IMR-90 (cell line): ENCODE data around the gene KRTAP19-6. TPM values are rescaled to one million over a fixed set of nuclear protein-coding genes. Genes with fewer than 3 reads are reported as not detected.

ENCODE experiments used
- ATAC-seq: fragments of 200-7000 bp; cut with Tn5 transposase; 2 replicates; pipeline ENCODE4 v1.9.1; 2020; ENCODE audit warnings: low read depth, mild to moderate bottlenecking, moderate library complexity
- BruUV-seq: library from RNA; stranded (reverse); fragments of 400-500 nt; replicated peaks from 2 replicates; lab custom pipeline; 2021; lab: Mats Ljungman, UMichigan
- CTCF ChIA-PET: fragments of 300-600 bp; formaldehyde crosslinking; extraction: SDS; loops from one replicate; lab custom pipeline; 2021; ENCODE audit warnings: antibody characterized with exemption; lab: Yijun Ruan, JAX
- POLR2A ChIA-PET: fragments of 300-600 bp; sonication (Branson Sonifier 250); formaldehyde crosslinking; loops from one replicate; lab custom pipeline; 2022; ENCODE audit warnings: antibody characterized with exemption; ENCODE audit not compliant: unreplicated experiment; lab: Charles Lee
- DNase-seq: peaks from one replicate; pipeline ENCODE4 v3.0.0; 2013
- H2AFZ ChIP-seq: replicated peaks from 2 replicates; pipeline ENCODE3; 2013; ENCODE audit warnings: low read length, mild to moderate bottlenecking; ENCODE audit not compliant: poor library complexity
- H2AK5ac ChIP-seq: 2 replicates; pipeline ENCODE4 v1.6.1; 2013; ENCODE audit warnings: low read depth, low read length, inconsistent platforms
- H2AK9ac ChIP-seq: replicated peaks from 2 replicates; pipeline ENCODE3; 2013; ENCODE audit warnings: mild to moderate bottlenecking, low read depth, low read length, moderate library complexity; ENCODE audit not compliant: poor library complexity
- H2BK120ac ChIP-seq: 2 replicates; pipeline ENCODE4 v1.6.1; 2013; ENCODE audit warnings: low read depth, low read length, inconsistent platforms
- H2BK15ac ChIP-seq: 3 replicates; pipeline ENCODE4 v1.6.1; 2013; ENCODE audit warnings: low read depth, low read length, inconsistent platforms
- H2BK20ac ChIP-seq: 2 replicates; pipeline ENCODE4 v1.6.1; 2013; ENCODE audit warnings: low read depth, mild to moderate bottlenecking, inconsistent platforms, low read length, moderate library complexity
- H2BK5ac ChIP-seq: 2 replicates; pipeline ENCODE4 v1.6.1; 2013; ENCODE audit warnings: mild to moderate bottlenecking, low read depth, low read length, inconsistent platforms; ENCODE audit not compliant: poor library complexity, severe bottlenecking
- H3K14ac ChIP-seq: replicated peaks from 2 replicates; pipeline ENCODE4 v1.6.1; 2013; ENCODE audit warnings: low read depth, low read length, inconsistent platforms
- H3K18ac ChIP-seq: 2 replicates; pipeline ENCODE4 v1.6.1; 2013; ENCODE audit warnings: low read depth, low read length, control low read depth
- H3K23ac ChIP-seq: 2 replicates; pipeline ENCODE4 v1.6.1; 2013; ENCODE audit warnings: low read depth, low read length, inconsistent platforms
- H3K27ac ChIP-seq: 2 replicates; pipeline ENCODE4 v1.5.1; 2013; ENCODE audit warnings: mild to moderate bottlenecking, control low read depth, low read length; ENCODE audit not compliant: insufficient read depth
- H3K27me3 ChIP-seq: 2 replicates; pipeline ENCODE4 v1.6.1; 2013; ENCODE audit warnings: low read length; ENCODE audit not compliant: control insufficient read depth, insufficient read depth
- H3K36me3 ChIP-seq: 2 replicates; pipeline ENCODE4 v1.6.1; 2013; ENCODE audit warnings: low read length, mixed read lengths; ENCODE audit not compliant: control insufficient read depth, insufficient read depth
- H3K4ac ChIP-seq: 2 replicates; pipeline ENCODE4 v1.6.1; 2013; ENCODE audit warnings: low read depth, low read length, inconsistent platforms
- H3K4me1 ChIP-seq: 2 replicates; pipeline ENCODE4 v1.6.1; 2013; ENCODE audit warnings: low read length, mixed read lengths; ENCODE audit not compliant: control insufficient read depth, insufficient read depth
- H3K4me2 ChIP-seq: 2 replicates; pipeline ENCODE4 v1.6.1; 2013; ENCODE audit warnings: low read depth, mild to moderate bottlenecking, control low read depth, low read length, moderate library complexity
- H3K4me3 ChIP-seq: 2 replicates; pipeline ENCODE4 v1.5.1; 2013; ENCODE audit warnings: low read depth, mild to moderate bottlenecking, control low read depth, low read length, moderate library complexity; ENCODE audit not compliant: insufficient read depth
- H3K56ac ChIP-seq: 2 replicates; pipeline ENCODE4 v1.6.1; 2013; ENCODE audit warnings: low read length, inconsistent platforms; ENCODE audit not compliant: insufficient read depth; ENCODE audit errors: extremely low read depth
- H3K79me1 ChIP-seq, 2 experiments: 2 replicates each; pipeline ENCODE4 v1.6.1; 2013; ENCODE audit warnings: low read length in 2 of 2, inconsistent platforms in 1 of 2, low read depth in 1 of 2
- H3K9ac ChIP-seq: 2 replicates; pipeline ENCODE4 v1.6.1; 2013; ENCODE audit warnings: low read depth, low read length, control low read depth
- H3K9me1 ChIP-seq: 2 replicates; pipeline ENCODE4 v1.6.1; 2013; ENCODE audit warnings: low read length, inconsistent platforms; ENCODE audit not compliant: insufficient read depth
- H3K9me3 ChIP-seq: 2 replicates; pipeline ENCODE4 v1.6.1; 2013; ENCODE audit warnings: low read length; ENCODE audit not compliant: control insufficient read depth, insufficient read depth
- H4K20me1 ChIP-seq: 2 replicates; pipeline ENCODE4 v1.6.1; 2013; ENCODE audit warnings: low read length, inconsistent platforms; ENCODE audit not compliant: insufficient read depth
- H4K5ac ChIP-seq: 2 replicates; pipeline ENCODE4 v1.6.1; 2013; ENCODE audit warnings: mild to moderate bottlenecking, low read depth, low read length, control low read depth
- H4K8ac ChIP-seq, 2 experiments: 2 replicates each; pipeline ENCODE4 v1.6.1; 2013; ENCODE audit warnings: low read depth in 2 of 2, low read length in 2 of 2, control low read depth in 1 of 2, inconsistent platforms in 1 of 2
- H4K91ac ChIP-seq: 2 replicates; pipeline ENCODE4 v1.6.1; 2013; ENCODE audit warnings: low read depth, low read length, inconsistent platforms; ENCODE audit not compliant: insufficient read depth
- BHLHE40 ChIP-seq: fragments of 150-350 bp; IDR thresholded peaks from 2 replicates; pipeline ENCODE4 v1.6.1; 2016; ENCODE audit warnings: mild to moderate bottlenecking, low read depth, low read length
- CEBPB ChIP-seq: IDR thresholded peaks from 2 replicates; pipeline ENCODE4 v1.6.1; 2012; ENCODE audit warnings: low read depth, low read length, improper control_type of control experiment
- CHD1 ChIP-seq: IDR thresholded peaks from 2 replicates; pipeline ENCODE4 v1.6.1; 2012; ENCODE audit warnings: low read depth, low read length, improper control_type of control experiment
- FOS ChIP-seq: fragments of 150-350 bp; IDR thresholded peaks from 2 replicates; pipeline ENCODE4 v1.6.1; 2016; ENCODE audit warnings: low read depth, low read length
- MAFK ChIP-seq: IDR thresholded peaks from 2 replicates; pipeline ENCODE4 v1.6.1; 2012; ENCODE audit warnings: low read depth, low read length, improper control_type of control experiment
- MAZ ChIP-seq: IDR thresholded peaks from 2 replicates; pipeline ENCODE4 v1.6.1; 2012; ENCODE audit warnings: low read depth, mild to moderate bottlenecking, low read length, improper control_type of control experiment, moderate library complexity, borderline replicate concordance
- MXI1 ChIP-seq: IDR thresholded peaks from 2 replicates; pipeline ENCODE4 v1.6.1; 2012; ENCODE audit warnings: low read depth, mild to moderate bottlenecking, low read length, moderate library complexity, borderline replicate concordance
- NFE2L2 ChIP-seq: fragments of 150-350 bp; IDR thresholded peaks from 2 replicates; pipeline ENCODE4 v1.6.1; 2016; ENCODE audit warnings: low read depth, mild to moderate bottlenecking, low read length
- POLR2A ChIP-seq: IDR thresholded peaks from 2 replicates; pipeline ENCODE4 v1.6.1; 2012; ENCODE audit warnings: mild to moderate bottlenecking, low read depth, low read length
- RAD21 ChIP-seq: IDR thresholded peaks from 2 replicates; pipeline ENCODE4 v1.6.1; 2012; ENCODE audit warnings: low read length, improper control_type of control experiment
- RFX5 ChIP-seq: IDR thresholded peaks from 2 replicates; pipeline ENCODE4 v1.8.0; 2012; ENCODE audit warnings: low read depth, mild to moderate bottlenecking, low read length, moderate library complexity
- WGBS, 2 experiments: methylation state at CpG; one replicate each; pipeline versions ENCODE4 v1.1.5 to v1.1.7; 2013; ENCODE audit warnings: missing lambda C conversion rate in 2 of 2; ENCODE audit not compliant: insufficient read length in 1 of 2; ENCODE audit errors: extremely low coverage in 2 of 2; 5-methylcytosine and 5-hydroxymethylcytosine counted together
- dilution Hi-C: fragments of 300-500 bp; cut with HindIII; formaldehyde crosslinking; loops from one replicate; pipeline ENCODE4 v1.14.3; 2018; ENCODE audit warnings: low sequenced_read_pairs; ENCODE audit not compliant: unreplicated experiment
- in situ Hi-C: fragments of 300-500 bp; cut with MboI; formaldehyde crosslinking; loops from 3 replicates; pipeline ENCODE4 v1.14.3; 2019; ENCODE audit warnings: low sequenced_read_pairs, inconsistent platforms, mixed read lengths
- intact Hi-C: fragments of 100-400 bp; cut with micrococcal nuclease; formaldehyde crosslinking; loops from 2 replicates; pipeline ENCODE4 v1.10.0; 2022
- polyA plus RNA-seq, 3 experiments: library from polyadenylated mRNA; depleted of rRNA; stranded (reverse); fragments of >200 nt; gene quantifications; 2 replicates each; pipeline ENCODE4 v1.2.3, GENCODE V29; 2012; ENCODE audit warnings: low replicate concordance in 1 of 3
- total RNA-seq: library from RNA; depleted of rRNA; stranded (reverse); fragments of >200 nt; gene quantifications from 2 replicates; pipeline ENCODE4 v1.2.3, GENCODE V29; 2012
- TF ChIP-seq, protein P1 (sequence below): fragments of 150-350 bp; IDR thresholded peaks from 2 replicates; pipeline ENCODE4 v1.6.1; 2016; ENCODE audit warnings: low read depth, mild to moderate bottlenecking, low read length, moderate library complexity, borderline replicate concordance
- TF ChIP-seq, protein P2 (sequence below): fragments of 150-350 bp; IDR thresholded peaks from 2 replicates; pipeline ENCODE4 v1.6.1; 2017; ENCODE audit warnings: mild to moderate bottlenecking, antibody characterized with exemption, low read length, low read depth
- TF ChIP-seq, protein P3 (sequence below): conservative IDR thresholded peaks from 2 replicates; pipeline ENCODE4 v1.5.1; 2012; ENCODE audit warnings: mild to moderate bottlenecking, low read depth, low read length, improper control_type of control experiment

KRTAP19-6 gene
- total and polyA plus RNA-seq, 2 of the 4 experiments (the other 2 are of a cell fraction): not detected

DNA sequence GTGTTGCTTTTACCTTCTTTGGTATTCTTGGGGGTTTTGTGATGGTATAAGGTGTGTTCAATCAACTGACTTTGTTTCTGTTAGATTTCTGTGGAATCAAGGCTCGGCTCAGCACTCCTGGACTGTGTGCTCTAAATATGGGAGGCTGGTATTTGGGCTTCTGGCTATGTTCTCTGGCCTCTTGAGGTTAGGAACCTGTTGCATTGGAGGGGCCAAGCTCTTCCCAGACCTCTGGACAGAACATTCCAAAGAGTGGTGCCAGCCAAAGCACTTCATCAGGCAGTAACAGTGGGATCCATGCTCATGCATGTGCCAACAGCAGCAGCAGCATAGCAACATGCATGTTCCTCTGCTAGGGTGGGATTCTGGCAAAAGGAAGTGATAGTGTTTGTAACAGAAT is 11.1 kb upstream of the KRTAP19-6 start:
- Histone ChIP-seq H3K4me2 (no peak overlapping the region), H2BK15ac (no peak overlapping the region), H3K18ac (no peak overlapping the region), H4K5ac (no peak overlapping the region), H3K9me3 (peaks cover 6% of the 10 kb centered on the region), H2BK5ac (no peak overlapping the region), H4K8ac (no peak overlapping the region), H3K9ac (no peak overlapping the region), H2BK120ac (no peak overlapping the region), H2BK20ac (no peak overlapping the region), H3K23ac (no peak overlapping the region), H3K4me3 (no peak overlapping the region), H3K4ac (no peak overlapping the region), H2AFZ (no peak overlapping the region), H3K4me1 (no peaks in the 10 kb centered on the region), H3K56ac (no peak overlapping the region), H2AK9ac (no peak overlapping the region), H2AK5ac (no peak overlapping the region), H3K9me1 (no peaks in the 10 kb centered on the region), H3K14ac (no peak overlapping the region), H3K27me3 (no peaks in the 10 kb centered on the region), H4K20me1 (no peaks in the 10 kb centered on the region), H3K79me1 (no peaks in the 10 kb centered on the region), H4K91ac (no peak overlapping the region), H3K36me3 (no peaks in the 10 kb centered on the region), H3K27ac (no peak overlapping the region)
- dilution Hi-C loops: no loop called here
- ATAC-seq (no peak), DNase-seq (no peak)
- intact Hi-C loops: no loop called here
- ChIA-PET POLR2A (no interaction called here), CTCF (no interaction called here)
- TF ChIP-seq RAD21 (no peak), CEBPB (no peak), BHLHE40 (no peak), MXI1 (no peak), POLR2A (no peak), FOS (no peak), CHD1 (no peak), MAFK (no peak), MAZ (no peak), NFE2L2 (no peak), RFX5 (no peak)
- TF ChIP-seq, protein P1, sequence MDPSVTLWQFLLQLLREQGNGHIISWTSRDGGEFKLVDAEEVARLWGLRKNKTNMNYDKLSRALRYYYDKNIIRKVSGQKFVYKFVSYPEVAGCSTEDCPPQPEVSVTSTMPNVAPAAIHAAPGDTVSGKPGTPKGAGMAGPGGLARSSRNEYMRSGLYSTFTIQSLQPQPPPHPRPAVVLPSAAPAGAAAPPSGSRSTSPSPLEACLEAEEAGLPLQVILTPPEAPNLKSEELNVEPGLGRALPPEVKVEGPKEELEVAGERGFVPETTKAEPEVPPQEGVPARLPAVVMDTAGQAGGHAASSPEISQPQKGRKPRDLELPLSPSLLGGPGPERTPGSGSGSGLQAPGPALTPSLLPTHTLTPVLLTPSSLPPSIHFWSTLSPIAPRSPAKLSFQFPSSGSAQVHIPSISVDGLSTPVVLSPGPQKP: no peak
- TF ChIP-seq, protein P2, sequence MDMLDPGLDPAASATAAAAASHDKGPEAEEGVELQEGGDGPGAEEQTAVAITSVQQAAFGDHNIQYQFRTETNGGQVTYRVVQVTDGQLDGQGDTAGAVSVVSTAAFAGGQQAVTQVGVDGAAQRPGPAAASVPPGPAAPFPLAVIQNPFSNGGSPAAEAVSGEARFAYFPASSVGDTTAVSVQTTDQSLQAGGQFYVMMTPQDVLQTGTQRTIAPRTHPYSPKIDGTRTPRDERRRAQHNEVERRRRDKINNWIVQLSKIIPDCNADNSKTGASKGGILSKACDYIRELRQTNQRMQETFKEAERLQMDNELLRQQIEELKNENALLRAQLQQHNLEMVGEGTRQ: no peak
- TF ChIP-seq, protein P3, sequence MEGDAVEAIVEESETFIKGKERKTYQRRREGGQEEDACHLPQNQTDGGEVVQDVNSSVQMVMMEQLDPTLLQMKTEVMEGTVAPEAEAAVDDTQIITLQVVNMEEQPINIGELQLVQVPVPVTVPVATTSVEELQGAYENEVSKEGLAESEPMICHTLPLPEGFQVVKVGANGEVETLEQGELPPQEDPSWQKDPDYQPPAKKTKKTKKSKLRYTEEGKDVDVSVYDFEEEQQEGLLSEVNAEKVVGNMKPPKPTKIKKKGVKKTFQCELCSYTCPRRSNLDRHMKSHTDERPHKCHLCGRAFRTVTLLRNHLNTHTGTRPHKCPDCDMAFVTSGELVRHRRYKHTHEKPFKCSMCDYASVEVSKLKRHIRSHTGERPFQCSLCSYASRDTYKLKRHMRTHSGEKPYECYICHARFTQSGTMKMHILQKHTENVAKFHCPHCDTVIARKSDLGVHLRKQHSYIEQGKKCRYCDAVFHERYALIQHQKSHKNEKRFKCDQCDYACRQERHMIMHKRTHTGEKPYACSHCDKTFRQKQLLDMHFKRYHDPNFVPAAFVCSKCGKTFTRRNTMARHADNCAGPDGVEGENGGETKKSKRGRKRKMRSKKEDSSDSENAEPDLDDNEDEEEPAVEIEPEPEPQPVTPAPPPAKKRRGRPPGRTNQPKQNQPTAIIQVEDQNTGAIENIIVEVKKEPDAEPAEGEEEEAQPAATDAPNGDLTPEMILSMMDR: no peak
- no TSS peak for BruUV-seq
- WGBS, 2 experiments: no CpG with 5 or more reads among the region's 1 CpG
- in situ Hi-C loops: no loop called here
